AML-193 (cell line): ENCODE data around the gene MBP.

Experiments
- DNase-seq, 2 experiments: peaks; one replicate each; lab custom pipeline; 2025; lab: John Stamatoyannopoulos, UW

The MBP gene

GRCh38 chr18:76986406-76986805 is 146.2 kb downstream of the MBP start:
- DNase-seq, result no peak

- DNase-seq, result no peak
Observed at GRCh38 chr18:76985951-76986236, 146.7 kb downstream of the MBP start.

GRCh38 chr18:76985156-76985950 is 147.2 kb downstream of the MBP start:
- DNase-seq, result no peak

DNA sequence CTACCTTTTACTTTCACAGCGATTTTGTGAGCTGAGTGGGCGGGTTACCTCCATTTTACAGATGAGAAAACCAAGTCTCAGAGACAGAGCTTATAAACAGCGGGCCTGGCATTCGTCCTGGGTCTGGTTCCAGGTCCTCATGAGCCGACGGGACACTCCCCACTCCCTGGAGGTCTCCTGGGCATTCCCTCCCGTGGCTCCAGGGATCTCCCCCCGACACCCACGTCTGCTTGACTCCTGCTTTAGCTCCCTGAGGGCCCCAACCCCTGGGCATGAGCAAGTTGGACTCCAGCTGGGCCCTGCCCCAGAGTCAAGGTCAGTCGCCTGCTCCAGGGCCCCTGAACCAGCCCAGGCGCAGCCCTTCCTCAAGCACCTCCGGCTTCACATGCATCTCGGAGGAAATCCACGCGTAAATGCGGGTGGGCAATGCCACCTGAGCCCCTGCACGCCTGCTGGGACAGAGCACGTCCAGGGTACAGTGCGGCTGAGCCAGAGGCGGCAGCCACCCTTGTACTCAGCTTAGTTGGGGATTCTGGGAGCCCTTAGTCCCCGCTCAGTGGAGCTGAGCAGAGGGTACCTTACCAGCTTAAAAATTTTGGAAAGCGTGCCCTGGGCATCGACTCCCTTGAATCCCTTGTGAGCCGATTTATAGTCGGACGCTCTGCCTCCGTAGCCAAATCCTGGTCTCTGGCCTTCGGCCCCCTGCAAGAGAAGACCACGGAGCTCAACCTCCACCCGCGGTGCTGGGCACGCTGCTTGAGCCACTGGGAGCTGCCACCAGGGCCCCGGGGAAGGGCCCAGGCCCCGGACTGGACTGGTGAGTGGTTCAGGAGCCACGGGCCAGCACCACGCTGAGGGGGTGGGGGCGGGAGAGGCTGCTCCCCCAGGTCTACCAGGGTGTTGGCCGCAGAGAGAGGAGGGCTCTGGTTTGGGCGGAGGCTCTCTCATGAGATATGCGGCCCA is 148.1 kb downstream of the MBP start:
- no peak for DNase-seq

DNA sequence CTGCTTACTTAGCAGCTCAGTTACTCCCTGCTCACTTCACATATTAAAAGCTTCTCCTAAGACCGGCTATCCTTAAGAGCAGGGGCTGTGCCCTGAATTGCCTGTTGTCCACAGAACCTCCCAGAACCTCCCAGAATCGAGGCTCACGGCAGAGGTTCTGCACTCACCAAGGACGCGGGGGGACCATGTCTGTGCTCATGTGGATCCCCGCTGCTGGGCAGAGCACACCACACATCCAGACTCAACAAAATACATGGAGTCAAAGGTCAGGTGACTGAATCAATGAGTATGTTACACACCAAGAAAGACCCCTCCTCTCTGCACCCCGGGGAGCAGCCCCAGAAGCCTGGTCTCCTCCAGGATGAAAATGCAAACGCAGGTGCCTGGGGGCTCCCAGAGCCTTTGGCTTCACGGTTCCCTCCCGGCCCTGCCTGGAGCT is 149.0 kb downstream of the MBP start:
- no peak for DNase-seq

DNA sequence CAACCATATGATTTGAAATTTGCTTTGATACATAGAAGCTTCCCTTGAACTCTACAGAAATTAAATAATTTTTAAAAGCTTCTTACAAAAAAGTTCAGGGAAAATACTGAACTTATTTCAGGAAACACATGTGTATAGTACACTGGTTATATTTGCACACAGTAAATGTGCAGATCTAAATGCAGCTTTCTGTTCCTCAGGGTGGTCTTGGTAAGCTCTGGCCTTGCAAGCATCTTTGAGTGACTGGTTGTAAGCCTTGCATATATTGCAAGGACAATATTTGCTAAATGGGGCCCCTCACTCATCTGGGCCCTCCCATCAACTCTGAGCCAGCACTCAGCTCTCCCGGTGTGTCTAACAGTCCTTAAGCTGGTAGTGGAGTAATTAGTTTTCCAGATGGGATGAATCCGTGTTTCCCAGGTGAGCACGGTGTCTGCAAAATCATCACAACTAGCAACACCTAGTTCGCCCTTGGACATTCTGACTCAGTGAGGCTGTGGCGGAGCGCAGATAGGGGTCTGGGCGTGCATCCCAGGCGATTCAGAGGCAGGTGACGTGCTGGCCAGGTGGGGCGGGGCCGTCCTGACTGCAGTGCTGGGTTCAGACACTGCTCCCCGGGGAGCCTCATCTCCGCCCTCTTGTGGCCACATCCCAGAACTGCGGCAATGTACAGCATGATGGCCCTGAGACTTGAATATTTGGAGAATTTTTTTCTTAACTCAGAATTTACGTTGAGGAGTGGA is 149.6 kb downstream of the MBP start:
- peak; percentile 61 to 65 for DNase-seq

DNA sequence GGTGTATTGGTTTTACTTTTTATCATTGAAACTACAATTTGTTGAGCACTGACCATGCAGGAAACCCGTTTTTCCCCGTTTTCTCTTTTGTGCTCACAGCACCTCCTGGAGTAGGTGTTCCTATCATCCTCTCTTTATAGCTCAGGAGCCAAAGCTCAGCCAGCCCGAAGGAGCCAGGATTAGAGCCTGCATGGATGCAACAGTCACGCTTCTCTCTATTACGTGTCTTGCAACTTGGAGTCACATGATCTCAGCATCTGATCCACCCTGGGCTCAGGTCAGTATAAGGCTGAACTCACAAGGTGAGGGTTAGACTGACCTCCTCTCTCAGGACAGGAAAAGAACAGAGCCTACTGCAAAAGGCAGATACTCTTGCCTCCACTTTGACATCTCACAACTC is 150.5 kb downstream of the MBP start:
- DNase-seq, result no peak

DNA sequence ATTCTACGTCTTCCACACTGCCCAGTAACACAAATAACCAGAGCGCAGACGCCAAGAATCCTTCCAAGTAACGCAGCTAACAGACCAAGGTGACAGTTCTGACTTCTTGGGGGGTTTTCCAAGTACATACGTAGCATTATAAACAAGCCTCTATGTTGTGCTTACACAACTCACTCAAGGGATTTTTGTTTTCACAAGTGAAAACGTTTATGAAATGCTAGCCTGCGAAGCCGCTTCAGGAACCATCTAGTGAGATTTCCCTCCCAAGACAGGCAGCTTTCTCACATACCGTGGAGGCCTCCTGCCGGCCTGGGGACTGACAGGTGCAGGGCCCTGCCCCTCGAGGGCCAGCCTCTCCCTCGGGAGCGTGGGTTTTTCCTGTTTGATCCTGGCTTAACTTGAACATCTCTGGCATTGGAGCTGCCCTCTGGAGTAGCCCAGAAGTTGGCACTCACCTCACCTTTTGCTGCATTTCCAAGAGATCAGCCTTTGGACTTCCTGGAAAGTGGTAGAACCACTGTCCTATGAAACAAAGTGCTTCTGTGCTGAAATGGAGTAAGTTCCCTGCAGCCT is 151.1 kb downstream of the MBP start:
- no peak for DNase-seq

- DNase-seq, result no peak
Observed at GRCh38 chr18:76980663-76981395, 151.8 kb downstream of the MBP start.

DNA sequence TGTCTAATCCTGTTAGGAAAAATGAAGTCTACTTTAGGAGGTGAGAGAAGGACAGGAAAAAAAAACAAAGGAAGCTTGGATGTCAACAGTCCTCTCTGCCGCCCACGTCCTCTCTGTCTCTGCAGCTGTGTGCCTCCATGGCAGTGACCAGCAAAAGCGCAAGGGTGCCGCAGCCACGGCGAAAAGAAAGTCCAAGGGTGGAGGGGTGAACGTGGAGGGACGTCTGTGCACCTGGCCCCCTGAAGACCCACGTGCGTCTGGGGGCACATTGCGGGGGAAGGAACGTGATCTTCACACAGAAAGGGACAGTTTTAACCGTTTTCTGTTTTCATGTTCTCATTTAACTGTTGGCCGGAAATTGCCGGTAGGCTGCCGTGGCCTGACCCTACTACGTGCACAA is 152.7 kb downstream of the MBP start:
- no peak for DNase-seq

- DNase-seq, result no peak
Observed at GRCh38 chr18:76979111-76979751, 153.4 kb downstream of the MBP start.

DNA sequence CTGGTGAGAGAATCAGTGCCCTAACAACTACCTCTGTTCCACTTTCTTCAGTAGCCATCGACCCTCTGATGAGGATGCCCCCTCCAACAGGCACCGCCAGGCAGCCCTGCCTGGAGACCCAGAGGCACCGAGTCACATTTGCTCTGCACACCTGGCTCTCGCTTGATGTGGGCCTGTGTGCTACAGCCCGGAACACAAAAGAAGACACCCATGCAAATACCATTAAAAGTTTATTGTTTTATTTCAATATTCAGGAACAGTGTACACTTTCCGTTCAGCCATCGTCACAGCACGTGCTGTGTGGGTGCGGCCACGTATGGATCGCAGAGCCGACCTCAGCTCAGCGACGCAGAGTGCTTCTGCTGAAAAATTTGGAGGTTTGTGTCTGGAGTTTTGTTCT is 154.0 kb downstream of the MBP start:
- DNase-seq, result no peak

DNA sequence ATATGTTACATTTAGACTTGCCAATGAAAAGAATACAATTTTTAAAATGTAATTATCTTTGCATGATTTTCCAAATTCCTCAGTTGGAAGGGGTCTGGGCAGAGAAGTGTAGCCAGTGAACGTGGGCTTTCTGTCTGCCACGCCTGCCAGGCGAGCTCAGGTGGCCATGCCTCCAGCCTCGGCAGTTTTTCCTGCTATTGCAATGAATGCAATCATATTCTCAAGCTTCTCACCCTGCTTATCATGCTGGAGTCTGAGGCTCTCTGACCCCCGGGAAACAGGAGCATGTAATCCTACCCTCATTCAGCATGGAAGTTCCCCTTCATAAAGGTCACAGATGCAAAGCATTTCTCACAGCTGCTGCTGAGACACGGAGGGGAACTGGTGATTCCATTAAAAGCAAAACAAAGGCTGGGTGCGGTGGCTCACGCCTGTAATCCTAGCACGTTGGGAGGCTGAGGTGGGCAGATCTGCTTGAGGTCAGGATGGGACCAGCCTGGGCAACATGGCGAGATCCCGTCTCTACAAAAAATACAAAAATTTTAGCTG is 154.8 kb downstream of the MBP start:
- no peak for DNase-seq

- DNase-seq, result no peak
Observed at GRCh38 chr18:76977108-76977621, 155.4 kb downstream of the MBP start.

GRCh38 chr18:76975577-76976110 is 156.9 kb downstream of the MBP start:
- DNase-seq, result no peak

- DNase-seq, result no peak
Observed at GRCh38 chr18:76974386-76974785, 158.2 kb downstream of the MBP start.

GRCh38 chr18:76973520-76974266 is 158.9 kb downstream of the MBP start:
- no peak for DNase-seq

DNA sequence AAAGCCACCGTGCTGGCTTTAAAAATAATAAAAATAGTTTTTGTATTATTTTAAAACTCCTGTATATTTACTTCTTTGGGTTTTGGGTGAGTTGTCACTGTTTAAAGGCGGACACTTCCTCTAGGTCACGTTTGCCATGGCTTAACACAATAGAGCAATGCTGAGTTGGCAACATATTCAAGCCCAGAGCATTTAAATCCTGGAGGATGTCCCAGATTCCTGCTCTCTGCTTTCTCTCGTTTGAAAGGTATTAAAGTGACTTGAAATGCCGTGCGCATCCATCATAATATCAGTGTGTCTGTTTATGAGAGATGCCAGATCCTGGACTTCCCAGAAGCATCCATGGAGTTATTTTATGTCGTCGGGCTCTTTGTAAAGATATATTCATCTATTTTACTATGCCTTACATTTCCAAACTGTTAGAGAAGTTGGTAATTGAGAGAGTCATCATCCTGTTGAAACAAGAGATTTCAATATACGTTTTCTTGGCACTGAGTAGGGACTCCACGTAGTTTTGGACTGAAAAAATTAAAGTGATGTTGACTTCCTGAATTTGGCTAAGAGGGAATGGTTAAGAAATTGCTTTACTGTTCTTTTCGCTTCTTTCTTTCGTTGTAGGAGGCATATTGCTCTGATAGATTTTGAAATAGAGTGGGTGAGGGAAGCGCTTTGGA is 159.6 kb downstream of the MBP start:
- DNase-seq, result no peak

DNA sequence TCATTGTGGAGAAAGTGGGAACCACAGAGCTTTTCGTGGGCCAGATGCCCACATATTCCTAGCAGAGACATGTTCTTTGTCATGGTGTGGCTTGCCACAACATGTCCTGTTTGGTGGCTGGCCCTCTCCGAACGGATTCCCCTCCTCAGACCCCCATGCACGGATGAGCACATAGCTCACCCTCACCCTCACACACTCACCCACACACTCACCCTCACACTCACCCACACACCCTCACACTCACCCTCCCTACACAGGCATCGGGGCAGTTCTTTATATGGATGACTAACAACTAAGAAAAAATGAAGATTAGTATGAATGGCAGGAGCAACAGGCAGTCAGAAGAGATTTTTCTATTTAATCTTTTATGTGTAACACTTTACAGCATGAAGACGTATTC is 160.3 kb downstream of the MBP start:
- no peak for DNase-seq
